IMR-90 (cell line): ENCODE measurements around the gene SFXN3. TPM values are rescaled to one million over a fixed set of nuclear protein-coding genes. Genes with fewer than 3 reads are reported as not detected.
A peak's percentile ranks its signal among the peaks of the same experiment; 100 is the strongest.

Experiments
- ATAC-seq: fragments of 200-7000 bp; cut with Tn5 transposase; 2 replicates; pipeline ENCODE4 v1.9.1; 2020; ENCODE audit warnings: low read depth, mild to moderate bottlenecking, moderate library complexity
- BruUV-seq: library from RNA; stranded (reverse); fragments of 400-500 nt; replicated peaks from 2 replicates; lab custom pipeline; 2021; lab: Mats Ljungman, UMichigan
- CTCF ChIA-PET: fragments of 300-600 bp; formaldehyde crosslinking; extraction: SDS; loops from one replicate; lab custom pipeline; 2021; ENCODE audit warnings: antibody characterized with exemption; lab: Yijun Ruan, JAX
- POLR2A ChIA-PET: fragments of 300-600 bp; sonication (Branson Sonifier 250); formaldehyde crosslinking; loops from one replicate; lab custom pipeline; 2022; ENCODE audit warnings: antibody characterized with exemption; ENCODE audit not compliant: unreplicated experiment; lab: Charles Lee
- DNase-seq: peaks from one replicate; pipeline ENCODE4 v3.0.0; 2013
- H2AFZ ChIP-seq: replicated peaks from 2 replicates; pipeline ENCODE3; 2013; ENCODE audit warnings: low read length, mild to moderate bottlenecking; ENCODE audit not compliant: poor library complexity
- H2AK5ac ChIP-seq: 2 replicates; pipeline ENCODE4 v1.6.1; 2013; ENCODE audit warnings: low read depth, low read length, inconsistent platforms
- H2AK9ac ChIP-seq: replicated peaks from 2 replicates; pipeline ENCODE3; 2013; ENCODE audit warnings: mild to moderate bottlenecking, low read depth, low read length, moderate library complexity; ENCODE audit not compliant: poor library complexity
- H2BK120ac ChIP-seq: 2 replicates; pipeline ENCODE4 v1.6.1; 2013; ENCODE audit warnings: low read depth, low read length, inconsistent platforms
- H2BK15ac ChIP-seq: 3 replicates; pipeline ENCODE4 v1.6.1; 2013; ENCODE audit warnings: low read depth, low read length, inconsistent platforms
- H2BK20ac ChIP-seq: 2 replicates; pipeline ENCODE4 v1.6.1; 2013; ENCODE audit warnings: low read depth, mild to moderate bottlenecking, inconsistent platforms, low read length, moderate library complexity
- H2BK5ac ChIP-seq: 2 replicates; pipeline ENCODE4 v1.6.1; 2013; ENCODE audit warnings: mild to moderate bottlenecking, low read depth, low read length, inconsistent platforms; ENCODE audit not compliant: poor library complexity, severe bottlenecking
- H3K14ac ChIP-seq: replicated peaks from 2 replicates; pipeline ENCODE4 v1.6.1; 2013; ENCODE audit warnings: low read depth, low read length, inconsistent platforms
- H3K18ac ChIP-seq: 2 replicates; pipeline ENCODE4 v1.6.1; 2013; ENCODE audit warnings: low read depth, low read length, control low read depth
- H3K23ac ChIP-seq: 2 replicates; pipeline ENCODE4 v1.6.1; 2013; ENCODE audit warnings: low read depth, low read length, inconsistent platforms
- H3K27ac ChIP-seq: 2 replicates; pipeline ENCODE4 v1.5.1; 2013; ENCODE audit warnings: mild to moderate bottlenecking, control low read depth, low read length; ENCODE audit not compliant: insufficient read depth
- H3K27me3 ChIP-seq: 2 replicates; pipeline ENCODE4 v1.6.1; 2013; ENCODE audit warnings: low read length; ENCODE audit not compliant: control insufficient read depth, insufficient read depth
- H3K36me3 ChIP-seq: 2 replicates; pipeline ENCODE4 v1.6.1; 2013; ENCODE audit warnings: low read length, mixed read lengths; ENCODE audit not compliant: control insufficient read depth, insufficient read depth
- H3K4ac ChIP-seq: 2 replicates; pipeline ENCODE4 v1.6.1; 2013; ENCODE audit warnings: low read depth, low read length, inconsistent platforms
- H3K4me1 ChIP-seq: 2 replicates; pipeline ENCODE4 v1.6.1; 2013; ENCODE audit warnings: low read length, mixed read lengths; ENCODE audit not compliant: control insufficient read depth, insufficient read depth
- H3K4me2 ChIP-seq: 2 replicates; pipeline ENCODE4 v1.6.1; 2013; ENCODE audit warnings: low read depth, mild to moderate bottlenecking, control low read depth, low read length, moderate library complexity
- H3K4me3 ChIP-seq: 2 replicates; pipeline ENCODE4 v1.5.1; 2013; ENCODE audit warnings: low read depth, mild to moderate bottlenecking, control low read depth, low read length, moderate library complexity; ENCODE audit not compliant: insufficient read depth
- H3K56ac ChIP-seq: 2 replicates; pipeline ENCODE4 v1.6.1; 2013; ENCODE audit warnings: low read length, inconsistent platforms; ENCODE audit not compliant: insufficient read depth; ENCODE audit errors: extremely low read depth
- H3K79me1 ChIP-seq, 2 experiments: 2 replicates each; pipeline ENCODE4 v1.6.1; 2013; ENCODE audit warnings: low read length in 2 of 2, inconsistent platforms in 1 of 2, low read depth in 1 of 2
- H3K9ac ChIP-seq: 2 replicates; pipeline ENCODE4 v1.6.1; 2013; ENCODE audit warnings: low read depth, low read length, control low read depth
- H3K9me1 ChIP-seq: 2 replicates; pipeline ENCODE4 v1.6.1; 2013; ENCODE audit warnings: low read length, inconsistent platforms; ENCODE audit not compliant: insufficient read depth
- H3K9me3 ChIP-seq: 2 replicates; pipeline ENCODE4 v1.6.1; 2013; ENCODE audit warnings: low read length; ENCODE audit not compliant: control insufficient read depth, insufficient read depth
- H4K20me1 ChIP-seq: 2 replicates; pipeline ENCODE4 v1.6.1; 2013; ENCODE audit warnings: low read length, inconsistent platforms; ENCODE audit not compliant: insufficient read depth
- H4K5ac ChIP-seq: 2 replicates; pipeline ENCODE4 v1.6.1; 2013; ENCODE audit warnings: mild to moderate bottlenecking, low read depth, low read length, control low read depth
- H4K8ac ChIP-seq, 2 experiments: 2 replicates each; pipeline ENCODE4 v1.6.1; 2013; ENCODE audit warnings: low read depth in 2 of 2, low read length in 2 of 2, control low read depth in 1 of 2, inconsistent platforms in 1 of 2
- H4K91ac ChIP-seq: 2 replicates; pipeline ENCODE4 v1.6.1; 2013; ENCODE audit warnings: low read depth, low read length, inconsistent platforms; ENCODE audit not compliant: insufficient read depth
- CTCF ChIP-seq: conservative IDR thresholded peaks from 2 replicates; pipeline ENCODE4 v1.5.1; 2012; ENCODE audit warnings: mild to moderate bottlenecking, low read depth, low read length, improper control_type of control experiment
- ELK1 ChIP-seq: fragments of 150-350 bp; IDR thresholded peaks from 2 replicates; pipeline ENCODE4 v1.6.1; 2016; ENCODE audit warnings: low read depth, mild to moderate bottlenecking, low read length, moderate library complexity, borderline replicate concordance
- FOS ChIP-seq: fragments of 150-350 bp; IDR thresholded peaks from 2 replicates; pipeline ENCODE4 v1.6.1; 2016; ENCODE audit warnings: low read depth, low read length
- MAZ ChIP-seq: IDR thresholded peaks from 2 replicates; pipeline ENCODE4 v1.6.1; 2012; ENCODE audit warnings: low read depth, mild to moderate bottlenecking, low read length, improper control_type of control experiment, moderate library complexity, borderline replicate concordance
- RCOR1 ChIP-seq: IDR thresholded peaks from 2 replicates; pipeline ENCODE4 v1.6.1; 2012; ENCODE audit warnings: mild to moderate bottlenecking, low read length, improper control_type of control experiment; ENCODE audit not compliant: insufficient replicate concordance
- WGBS, 2 experiments: methylation state at CpG; one replicate each; pipeline versions ENCODE4 v1.1.5 to v1.1.7; 2013; ENCODE audit warnings: missing lambda C conversion rate in 2 of 2; ENCODE audit not compliant: insufficient read length in 1 of 2; ENCODE audit errors: extremely low coverage in 2 of 2; 5-methylcytosine and 5-hydroxymethylcytosine counted together
- dilution Hi-C: fragments of 300-500 bp; cut with HindIII; formaldehyde crosslinking; loops from one replicate; pipeline ENCODE4 v1.14.3; 2018; ENCODE audit warnings: low sequenced_read_pairs; ENCODE audit not compliant: unreplicated experiment
- in situ Hi-C: fragments of 300-500 bp; cut with MboI; formaldehyde crosslinking; loops from 3 replicates; pipeline ENCODE4 v1.14.3; 2019; ENCODE audit warnings: low sequenced_read_pairs, inconsistent platforms, mixed read lengths
- intact Hi-C: fragments of 100-400 bp; cut with micrococcal nuclease; formaldehyde crosslinking; loops from 2 replicates; pipeline ENCODE4 v1.10.0; 2022
- polyA plus RNA-seq, 3 experiments: library from polyadenylated mRNA; depleted of rRNA; stranded (reverse); fragments of >200 nt; gene quantifications; 2 replicates each; pipeline ENCODE4 v1.2.3, GENCODE V29; 2012; ENCODE audit warnings: low replicate concordance in 1 of 3
- total RNA-seq: library from RNA; depleted of rRNA; stranded (reverse); fragments of >200 nt; gene quantifications from 2 replicates; pipeline ENCODE4 v1.2.3, GENCODE V29; 2012

The SFXN3 gene
- total and polyA plus RNA-seq, 2 of the 4 experiments (the other 2 are of a cell fraction): 64.7 to 77.2 TPM

- peaks cover 4% of the 10 kb centered on the region; the same call in 1 of the 2 replicates for H3K27me3 ChIP-seq
- no peaks in the 10 kb centered on the region for H3K9me3 ChIP-seq
- no peak overlapping the region for H3K18ac ChIP-seq
- CTCF ChIA-PET: interaction anchor here (0.9 to 1.7 kb wide), 8 partner anchors 10 to 48 kb away, joined by 3 to 9 read pairs (median 4); no protein-coding TSS in a partner anchor
- peak overlapping the region; percentile 65 for H3K9ac ChIP-seq
- in situ Hi-C loops (no loop called here), dilution Hi-C loops (no loop called here), intact Hi-C loops (loop anchor here (2.0 to 5.0 kb wide), 2 partner anchors 35 to 48 kb away; partner anchors contain the start of genes PDZD7 and SFXN3)
- peaks cover 21% of the 10 kb centered on the region for H3K4me1 ChIP-seq
- no peak overlapping the region for H2AK5ac ChIP-seq
- H4K8ac ChIP-seq: peak overlapping the region; percentile 58 to 61; a peak in 3 of 4 replicates
- H2BK120ac ChIP-seq: peak overlapping the region; percentile 57; the same call in 1 of the 2 replicates
- no TSS peak for BruUV-seq
- TF ChIP-seq ELK1 (no peak), MAZ (no peak), CTCF (no peak), FOS (no peak), RCOR1 (no peak)
- peak overlapping the region; percentile 53 for H4K91ac ChIP-seq
- peak overlapping the region; percentile 98 for H3K4me2 ChIP-seq
- peak overlapping the region; percentile 81 for H3K4ac ChIP-seq
- H3K56ac ChIP-seq: peak overlapping the region; percentile 44; the same call in 1 of the 2 replicates
- peak overlapping the region; percentile 5 for H2BK5ac ChIP-seq
- H3K14ac ChIP-seq: peak overlapping the region; percentile 73; the same call in 1 of the 2 replicates
- H3K4me3 ChIP-seq: peak overlapping the region; percentile 47
- H2BK15ac ChIP-seq: no peak overlapping the region
- POLR2A ChIA-PET: interaction anchor here (0.6 kb wide), 1 partner anchor 1142 kb away, joined by 5 read pairs; no protein-coding TSS in a partner anchor
- WGBS, 2 experiments: 0% methylated on average over 7 of the region's 31 CpGs; no CpG with 5 or more reads in 1 of the 2 experiments
- H4K5ac ChIP-seq: no peak overlapping the region
- H3K23ac ChIP-seq: peak overlapping the region; percentile 77; the same call in 1 of the 2 replicates
- peak overlapping the region; percentile 91 for H2AK9ac ChIP-seq
- peaks cover 8% of the 10 kb centered on the region for H3K9me1 ChIP-seq
- no peak overlapping the region for H2BK20ac ChIP-seq
- no peaks in the 10 kb centered on the region for H4K20me1 ChIP-seq
- peaks cover 0 to 21% of the 10 kb centered on the region in 2 experiments; a peak in 3 of 4 replicates for H3K79me1 ChIP-seq
- peak overlapping the region; percentile 93 for H2AFZ ChIP-seq
- H3K27ac ChIP-seq: peak overlapping the region; percentile 36; the same call in 1 of the 2 replicates
- ATAC-seq: peak; percentile 5; the same call in 1 of the 2 replicates
- H3K36me3 ChIP-seq: no peaks in the 10 kb centered on the region
- no peak for DNase-seq
Observed at GRCh38 chr10:101066896-101067355, 35.9 kb downstream of the SFXN3 start.
